ENCODE data around the gene MPL. TPM values are rescaled to one million over a fixed set of nuclear protein-coding genes. Genes with fewer than 3 reads are reported as not detected.

MPL gene
- total RNA-seq, 1 experiment from 2014 or later, result 0.15 TPM

DNA sequence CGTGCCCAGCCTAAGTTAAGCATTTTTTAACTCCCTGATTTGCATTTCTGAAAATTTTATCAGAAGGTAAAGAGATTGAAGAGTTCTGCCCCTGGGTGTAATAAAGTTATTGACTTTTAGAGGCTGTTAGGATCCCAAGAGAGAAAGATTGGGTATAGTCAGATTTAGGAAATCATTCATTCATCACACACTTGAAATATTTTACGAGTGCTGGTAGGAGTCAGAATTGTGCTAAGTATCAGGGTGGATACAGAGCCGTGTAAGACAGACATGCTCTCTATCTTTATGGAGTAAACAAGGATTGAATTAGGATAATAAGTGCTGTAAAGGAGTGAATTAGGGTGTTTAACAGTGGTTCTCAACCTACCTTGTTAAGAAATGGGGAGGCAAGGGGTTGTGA, 55.1 kb downstream of the MPL start (continued):
- TF ChIP-seq, protein P1, sequence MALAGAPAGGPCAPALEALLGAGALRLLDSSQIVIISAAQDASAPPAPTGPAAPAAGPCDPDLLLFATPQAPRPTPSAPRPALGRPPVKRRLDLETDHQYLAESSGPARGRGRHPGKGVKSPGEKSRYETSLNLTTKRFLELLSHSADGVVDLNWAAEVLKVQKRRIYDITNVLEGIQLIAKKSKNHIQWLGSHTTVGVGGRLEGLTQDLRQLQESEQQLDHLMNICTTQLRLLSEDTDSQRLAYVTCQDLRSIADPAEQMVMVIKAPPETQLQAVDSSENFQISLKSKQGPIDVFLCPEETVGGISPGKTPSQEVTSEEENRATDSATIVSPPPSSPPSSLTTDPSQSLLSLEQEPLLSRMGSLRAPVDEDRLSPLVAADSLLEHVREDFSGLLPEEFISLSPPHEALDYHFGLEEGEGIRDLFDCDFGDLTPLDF (CRISPR knock-in tag; IDR thresholded peaks at IDR 0.05), result no peak
- TF ChIP-seq ELF4 (CRISPR knock-in tag; IDR thresholded peaks at IDR 0.05; ENCODE audit: low read depth) (no peak), NR2C2 (CRISPR knock-in tag; IDR thresholded peaks at IDR 0.05) (no peak), ZNF263 (CRISPR knock-in tag; IDR thresholded peaks at IDR 0.05; ENCODE audit: low read depth) (no peak), EMX1 (CRISPR knock-in tag; IDR thresholded peaks at IDR 0.05) (no peak), ZNF396 (CRISPR knock-in tag; IDR thresholded peaks at IDR 0.05; ENCODE audit: borderline replicate concordance) (no peak), GRHL2 (CRISPR knock-in tag; IDR thresholded peaks at IDR 0.05; ENCODE audit: insufficient replicate concordance, severe bottlenecking) (no peak), SOX15 (CRISPR knock-in tag; IDR thresholded peaks at IDR 0.05) (no peak), TEAD1 (CRISPR knock-in tag; IDR thresholded peaks at IDR 0.05) (no peak), SMAD3 (CRISPR knock-in tag; IDR thresholded peaks at IDR 0.05; ENCODE audit: borderline replicate concordance) (no peak)
- TF ChIP-seq, protein P2, sequence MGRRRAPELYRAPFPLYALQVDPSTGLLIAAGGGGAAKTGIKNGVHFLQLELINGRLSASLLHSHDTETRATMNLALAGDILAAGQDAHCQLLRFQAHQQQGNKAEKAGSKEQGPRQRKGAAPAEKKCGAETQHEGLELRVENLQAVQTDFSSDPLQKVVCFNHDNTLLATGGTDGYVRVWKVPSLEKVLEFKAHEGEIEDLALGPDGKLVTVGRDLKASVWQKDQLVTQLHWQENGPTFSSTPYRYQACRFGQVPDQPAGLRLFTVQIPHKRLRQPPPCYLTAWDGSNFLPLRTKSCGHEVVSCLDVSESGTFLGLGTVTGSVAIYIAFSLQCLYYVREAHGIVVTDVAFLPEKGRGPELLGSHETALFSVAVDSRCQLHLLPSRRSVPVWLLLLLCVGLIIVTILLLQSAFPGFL (CRISPR knock-in tag; IDR thresholded peaks at IDR 0.05; ENCODE audit: borderline replicate concordance), result no peak
- TF ChIP-seq, protein P3, sequence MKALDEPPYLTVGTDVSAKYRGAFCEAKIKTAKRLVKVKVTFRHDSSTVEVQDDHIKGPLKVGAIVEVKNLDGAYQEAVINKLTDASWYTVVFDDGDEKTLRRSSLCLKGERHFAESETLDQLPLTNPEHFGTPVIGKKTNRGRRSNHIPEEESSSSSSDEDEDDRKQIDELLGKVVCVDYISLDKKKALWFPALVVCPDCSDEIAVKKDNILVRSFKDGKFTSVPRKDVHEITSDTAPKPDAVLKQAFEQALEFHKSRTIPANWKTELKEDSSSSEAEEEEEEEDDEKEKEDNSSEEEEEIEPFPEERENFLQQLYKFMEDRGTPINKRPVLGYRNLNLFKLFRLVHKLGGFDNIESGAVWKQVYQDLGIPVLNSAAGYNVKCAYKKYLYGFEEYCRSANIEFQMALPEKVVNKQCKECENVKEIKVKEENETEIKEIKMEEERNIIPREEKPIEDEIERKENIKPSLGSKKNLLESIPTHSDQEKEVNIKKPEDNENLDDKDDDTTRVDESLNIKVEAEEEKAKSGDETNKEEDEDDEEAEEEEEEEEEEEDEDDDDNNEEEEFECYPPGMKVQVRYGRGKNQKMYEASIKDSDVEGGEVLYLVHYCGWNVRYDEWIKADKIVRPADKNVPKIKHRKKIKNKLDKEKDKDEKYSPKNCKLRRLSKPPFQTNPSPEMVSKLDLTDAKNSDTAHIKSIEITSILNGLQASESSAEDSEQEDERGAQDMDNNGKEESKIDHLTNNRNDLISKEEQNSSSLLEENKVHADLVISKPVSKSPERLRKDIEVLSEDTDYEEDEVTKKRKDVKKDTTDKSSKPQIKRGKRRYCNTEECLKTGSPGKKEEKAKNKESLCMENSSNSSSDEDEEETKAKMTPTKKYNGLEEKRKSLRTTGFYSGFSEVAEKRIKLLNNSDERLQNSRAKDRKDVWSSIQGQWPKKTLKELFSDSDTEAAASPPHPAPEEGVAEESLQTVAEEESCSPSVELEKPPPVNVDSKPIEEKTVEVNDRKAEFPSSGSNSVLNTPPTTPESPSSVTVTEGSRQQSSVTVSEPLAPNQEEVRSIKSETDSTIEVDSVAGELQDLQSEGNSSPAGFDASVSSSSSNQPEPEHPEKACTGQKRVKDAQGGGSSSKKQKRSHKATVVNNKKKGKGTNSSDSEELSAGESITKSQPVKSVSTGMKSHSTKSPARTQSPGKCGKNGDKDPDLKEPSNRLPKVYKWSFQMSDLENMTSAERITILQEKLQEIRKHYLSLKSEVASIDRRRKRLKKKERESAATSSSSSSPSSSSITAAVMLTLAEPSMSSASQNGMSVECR (CRISPR knock-in tag; IDR thresholded peaks at IDR 0.05; ENCODE audit: borderline replicate concordance), result no peak

DNA sequence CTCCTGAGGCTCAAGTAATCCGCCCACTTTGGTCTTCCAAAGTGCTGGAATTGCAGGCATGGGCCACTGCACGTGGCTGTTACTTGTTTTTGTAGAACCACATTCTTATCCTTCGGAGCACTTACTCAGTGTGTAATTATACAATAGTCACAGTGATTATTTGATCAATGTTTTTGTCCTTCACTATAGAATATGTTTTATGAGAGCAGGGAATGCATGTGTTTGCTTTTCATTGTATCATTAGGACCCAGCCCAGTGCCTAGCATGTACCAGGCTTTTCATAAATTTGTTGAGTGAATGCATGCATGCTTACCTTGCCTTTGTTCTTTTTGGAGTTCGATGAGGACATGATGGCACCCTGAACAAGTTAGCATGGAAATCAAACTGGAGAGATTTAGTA, 57.9 kb downstream of the MPL start:
- CTCF ChIA-PET, result no interaction called here
- Mint-ChIP-seq H3K4me3 (no peak overlapping the region), H3K27me3 (ENCODE audit: low read depth) (no peaks in the 10 kb centered on the region), H3K36me3 (no peaks in the 10 kb centered on the region), H3K27ac (no peak overlapping the region), H3K4me1 (peaks cover 1% of the 10 kb centered on the region), H3K9me3 (no peaks in the 10 kb centered on the region)
- ATAC-seq, result no peak
- POLR2A ChIA-PET, result no interaction called here
- DNase-seq (ENCODE audit: low spot score), result no peak
- TF ChIP-seq RELA (CRISPR knock-in tag; IDR thresholded peaks at IDR 0.05; ENCODE audit: borderline replicate concordance) (no peak), JUN (CRISPR knock-in tag; IDR thresholded peaks at IDR 0.05) (no peak), ZNF219 (CRISPR knock-in tag; IDR thresholded peaks at IDR 0.05; ENCODE audit: borderline replicate concordance) (no peak), ZNF121 (CRISPR knock-in tag; IDR thresholded peaks at IDR 0.05) (no peak), CBFB (CRISPR knock-in tag; IDR thresholded peaks at IDR 0.05; ENCODE audit: low read depth) (no peak), OVOL2 (CRISPR knock-in tag; IDR thresholded peaks at IDR 0.05; ENCODE audit: borderline replicate concordance) (no peak), NR1H2 (CRISPR knock-in tag; IDR thresholded peaks at IDR 0.05) (no peak), NR2C2 (CRISPR knock-in tag; IDR thresholded peaks at IDR 0.05) (no peak), ZNF263 (CRISPR knock-in tag; IDR thresholded peaks at IDR 0.05; ENCODE audit: low read depth) (no peak), NFYB (CRISPR knock-in tag; conservative IDR thresholded peaks at IDR 0.05; ENCODE audit: low read depth) (no peak), ETV6 (CRISPR knock-in tag; IDR thresholded peaks at IDR 0.05) (no peak), ZNF416 (CRISPR knock-in tag; IDR thresholded peaks at IDR 0.05) (no peak), NFE2L1 (CRISPR knock-in tag; IDR thresholded peaks at IDR 0.05) (no peak), ZBTB21 (CRISPR knock-in tag; IDR thresholded peaks at IDR 0.05; ENCODE audit: borderline replicate concordance) (no peak), RORB (CRISPR knock-in tag; IDR thresholded peaks at IDR 0.05) (no peak), TP53 (CRISPR knock-in tag; IDR thresholded peaks at IDR 0.05) (no peak)
- TF ChIP-seq, protein P1 (CRISPR knock-in tag; IDR thresholded peaks at IDR 0.05), result no peak
- TF ChIP-seq, protein P4, sequence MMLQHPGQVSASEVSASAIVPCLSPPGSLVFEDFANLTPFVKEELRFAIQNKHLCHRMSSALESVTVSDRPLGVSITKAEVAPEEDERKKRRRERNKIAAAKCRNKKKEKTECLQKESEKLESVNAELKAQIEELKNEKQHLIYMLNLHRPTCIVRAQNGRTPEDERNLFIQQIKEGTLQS (CRISPR knock-in tag; conservative IDR thresholded peaks at IDR 0.05), result no peak
- TF ChIP-seq, protein P5, sequence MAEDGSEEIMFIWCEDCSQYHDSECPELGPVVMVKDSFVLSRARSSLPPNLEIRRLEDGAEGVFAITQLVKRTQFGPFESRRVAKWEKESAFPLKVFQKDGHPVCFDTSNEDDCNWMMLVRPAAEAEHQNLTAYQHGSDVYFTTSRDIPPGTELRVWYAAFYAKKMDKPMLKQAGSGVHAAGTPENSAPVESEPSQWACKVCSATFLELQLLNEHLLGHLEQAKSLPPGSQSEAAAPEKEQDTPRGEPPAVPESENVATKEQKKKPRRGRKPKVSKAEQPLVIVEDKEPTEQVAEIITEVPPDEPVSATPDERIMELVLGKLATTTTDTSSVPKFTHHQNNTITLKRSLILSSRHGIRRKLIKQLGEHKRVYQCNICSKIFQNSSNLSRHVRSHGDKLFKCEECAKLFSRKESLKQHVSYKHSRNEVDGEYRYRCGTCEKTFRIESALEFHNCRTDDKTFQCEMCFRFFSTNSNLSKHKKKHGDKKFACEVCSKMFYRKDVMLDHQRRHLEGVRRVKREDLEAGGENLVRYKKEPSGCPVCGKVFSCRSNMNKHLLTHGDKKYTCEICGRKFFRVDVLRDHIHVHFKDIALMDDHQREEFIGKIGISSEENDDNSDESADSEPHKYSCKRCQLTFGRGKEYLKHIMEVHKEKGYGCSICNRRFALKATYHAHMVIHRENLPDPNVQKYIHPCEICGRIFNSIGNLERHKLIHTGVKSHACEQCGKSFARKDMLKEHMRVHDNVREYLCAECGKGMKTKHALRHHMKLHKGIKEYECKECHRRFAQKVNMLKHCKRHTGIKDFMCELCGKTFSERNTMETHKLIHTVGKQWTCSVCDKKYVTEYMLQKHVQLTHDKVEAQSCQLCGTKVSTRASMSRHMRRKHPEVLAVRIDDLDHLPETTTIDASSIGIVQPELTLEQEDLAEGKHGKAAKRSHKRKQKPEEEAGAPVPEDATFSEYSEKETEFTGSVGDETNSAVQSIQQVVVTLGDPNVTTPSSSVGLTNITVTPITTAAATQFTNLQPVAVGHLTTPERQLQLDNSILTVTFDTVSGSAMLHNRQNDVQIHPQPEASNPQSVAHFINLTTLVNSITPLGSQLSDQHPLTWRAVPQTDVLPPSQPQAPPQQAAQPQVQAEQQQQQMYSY (CRISPR knock-in tag; IDR thresholded peaks at IDR 0.05), result no peak
